MCF 10A (cell line): ENCODE data around the gene FLVCR1. TPM values are rescaled to one million over a fixed set of nuclear protein-coding genes. Genes with fewer than 3 reads are reported as not detected.
"Not testable (repeated sequence)": the region's sequence is repeated elsewhere in the genome, so short reads cannot be mapped to it uniquely, and the experiment has no call there.

ENCODE experiments used
- BruUV-seq: library from RNA; stranded (reverse); fragments of 400-500 nt; replicated peaks from 2 replicates; lab custom pipeline; 2021; lab: Mats Ljungman, UMichigan
- CTCF ChIA-PET: fragments of 300-600 bp; sonication (Branson Sonifier 250); formaldehyde crosslinking; extraction: SDS; loops from one replicate; lab custom pipeline; 2021; ENCODE audit warnings: antibody characterized with exemption, inconsistent platforms; lab: Yijun Ruan, JAX
- POLR2A ChIA-PET: fragments of 300-600, 350-650 bp; sonication (Branson Sonifier 250); formaldehyde crosslinking; extraction: SDS; loops from one replicate; lab custom pipeline; 2020; ENCODE audit warnings: antibody characterized with exemption, inconsistent platforms; lab: Yijun Ruan, JAX
- DNase-seq: peaks from one replicate; pipeline ENCODE4 v3.0.0-alpha.2; 2018; ENCODE audit not compliant: unreplicated experiment
- H3K27ac Mint-ChIP-seq: one replicate; pipeline ENCODE4 v1.8.0; 2022; ENCODE audit warnings: mild to moderate bottlenecking, low read depth, mixed read lengths; ENCODE audit not compliant: unreplicated experiment
- H3K27me3 Mint-ChIP-seq: one replicate; pipeline ENCODE4 v1.8.0; 2022; ENCODE audit warnings: mixed read lengths; ENCODE audit not compliant: insufficient read depth, unreplicated experiment
- H3K36me3 Mint-ChIP-seq: one replicate; pipeline ENCODE4 v1.8.0; 2022; ENCODE audit warnings: mild to moderate bottlenecking, moderate library complexity, mixed read lengths; ENCODE audit not compliant: insufficient read depth, unreplicated experiment
- H3K4me1 Mint-ChIP-seq: one replicate; pipeline ENCODE4 v1.8.0; 2022; ENCODE audit warnings: mixed read lengths; ENCODE audit not compliant: insufficient read depth, unreplicated experiment
- H3K4me3 Mint-ChIP-seq: one replicate; pipeline ENCODE4 v1.8.0; 2022; ENCODE audit warnings: mild to moderate bottlenecking, moderate library complexity, mixed read lengths; ENCODE audit not compliant: unreplicated experiment
- H3K9me3 Mint-ChIP-seq: one replicate; pipeline ENCODE4 v1.8.0; 2022; ENCODE audit warnings: mixed read lengths; ENCODE audit not compliant: unreplicated experiment
- CTCF ChIP-seq: fragments of 200-600 bp; IDR thresholded peaks from one replicate; pipeline ENCODE4 v1.8.0; 2022; ENCODE audit warnings: antibody characterized with exemption, mild to moderate bottlenecking; ENCODE audit not compliant: unreplicated experiment
- intact Hi-C: fragments of 100-400 bp; cut with micrococcal nuclease; formaldehyde crosslinking; loops from 2 replicates; pipeline ENCODE4 v1.14.1; 2022
- total RNA-seq: library from RNA; stranded (reverse); gene quantifications from 2 replicates; pipeline ENCODE4 v1.2.3, GENCODE V29; 2022

Gene FLVCR1
- total RNA-seq, 1 experiment from 2014 or later: 16.5 TPM

GRCh38 chr1:212825798-212826452, 32.1 kb upstream of the FLVCR1 start:
- H3K9me3 Mint-ChIP-seq: peaks cover 28% of the 10 kb centered on the region
- ChIA-PET CTCF (interaction anchor here (0.5 to 0.9 kb wide), 3 partner anchors 8 to 376 kb away, joined by 3 to 4 read pairs (median 4); no protein-coding TSS in a partner anchor), POLR2A (interaction anchor here (0.6 to 1.2 kb wide), 2 partner anchors 32 to 185 kb away, joined by 3 read pairs; partner anchors contain the start of gene FLVCR1)
- no TSS peak for BruUV-seq
- H3K27me3 Mint-ChIP-seq: no peaks in the 10 kb centered on the region
- H3K36me3 Mint-ChIP-seq: no peaks in the 10 kb centered on the region
- intact Hi-C loops: no loop called here
- no peak for TF ChIP-seq CTCF
- H3K27ac Mint-ChIP-seq: no peak overlapping the region
- H3K4me3 Mint-ChIP-seq: no peak overlapping the region
- DNase-seq: no peak
- no peaks in the 10 kb centered on the region for H3K4me1 Mint-ChIP-seq

- DNase-seq: no peak
- Mint-ChIP-seq H3K9me3 (peaks cover 28% of the 10 kb centered on the region), H3K27me3 (no peaks in the 10 kb centered on the region), H3K27ac (no peak overlapping the region), H3K4me1 (no peaks in the 10 kb centered on the region), H3K4me3 (no peak overlapping the region), H3K36me3 (no peaks in the 10 kb centered on the region)
- intact Hi-C loops: no loop called here
- no TSS peak for BruUV-seq
- ChIA-PET POLR2A (interaction anchor here (0.6 to 1.6 kb wide), 6 partner anchors 10 to 161 kb away, joined by 3 to 9 read pairs (median 4); partner anchors contain the start of gene FLVCR1), CTCF (interaction anchor here (0.6 to 1.2 kb wide), 5 partner anchors 9 to 764 kb away, joined by 3 to 5 read pairs (median 3); no protein-coding TSS in a partner anchor)
- no peak for TF ChIP-seq CTCF
These were observed 30.8 kb upstream of the FLVCR1 start for GRCh38 chr1:212827171-212827776.

- no TSS peak for BruUV-seq
- no peaks in the 10 kb centered on the region for H3K4me1 Mint-ChIP-seq
- H3K27ac Mint-ChIP-seq: no peak overlapping the region
- POLR2A ChIA-PET: interaction anchor here (0.6 to 1.6 kb wide), 7 partner anchors 10 to 161 kb away, joined by 3 to 9 read pairs (median 4); partner anchors contain the start of gene FLVCR1
- H3K36me3 Mint-ChIP-seq: no peaks in the 10 kb centered on the region
- H3K9me3 Mint-ChIP-seq: peaks cover 28% of the 10 kb centered on the region
- no peak overlapping the region for H3K4me3 Mint-ChIP-seq
- TF ChIP-seq CTCF: no peak
- H3K27me3 Mint-ChIP-seq: no peaks in the 10 kb centered on the region
- intact Hi-C loops: no loop called here
- DNase-seq: no peak
- CTCF ChIA-PET: interaction anchor here (0.6 to 1.4 kb wide), 8 partner anchors 10 to 764 kb away, joined by 3 to 5 read pairs (median 3); no protein-coding TSS in a partner anchor
These were observed 30.2 kb upstream of the FLVCR1 start for GRCh38 chr1:212827831-212828278.

GRCh38 chr1:212828395-212828794, 29.7 kb upstream of the FLVCR1 start:
- no peak for DNase-seq
- Mint-ChIP-seq H3K27me3 (no peaks in the 10 kb centered on the region), H3K4me1 (no peaks in the 10 kb centered on the region), H3K4me3 (no peak overlapping the region), H3K36me3 (no peaks in the 10 kb centered on the region), H3K9me3 (peaks cover 28% of the 10 kb centered on the region), H3K27ac (no peak overlapping the region)
- intact Hi-C loops: no loop called here
- BruUV-seq: no TSS peak
- ChIA-PET CTCF (interaction anchor here (0.9 to 1.4 kb wide), 4 partner anchors 10 to 373 kb away, joined by 3 to 4 read pairs (median 3); no protein-coding TSS in a partner anchor), POLR2A (interaction anchor here (0.7 to 1.6 kb wide), 4 partner anchors 9 to 135 kb away, joined by 3 to 9 read pairs (median 4); no protein-coding TSS in a partner anchor)
- TF ChIP-seq CTCF: no peak

- H3K27ac Mint-ChIP-seq, H3K4me1 Mint-ChIP-seq, DNase-seq, intact Hi-C loops, H3K36me3 Mint-ChIP-seq, H3K27me3 Mint-ChIP-seq, H3K9me3 Mint-ChIP-seq, BruUV-seq, H3K4me3 Mint-ChIP-seq: not testable (repeated sequence)
- POLR2A ChIA-PET: interaction anchor here (1.0 kb wide), 1 partner anchor 24 kb away, joined by 5 read pairs; no protein-coding TSS in a partner anchor
- CTCF ChIA-PET: interaction anchor here (0.6 to 2.0 kb wide), 8 partner anchors 7 to 1045 kb away, joined by 3 to 13 read pairs (median 5); no protein-coding TSS in a partner anchor
These were observed 24.6 kb upstream of the FLVCR1 start for GRCh38 chr1:212833211-212834207.
